ENCODE data around the gene VPS39.

VPS39 gene

DNA sequence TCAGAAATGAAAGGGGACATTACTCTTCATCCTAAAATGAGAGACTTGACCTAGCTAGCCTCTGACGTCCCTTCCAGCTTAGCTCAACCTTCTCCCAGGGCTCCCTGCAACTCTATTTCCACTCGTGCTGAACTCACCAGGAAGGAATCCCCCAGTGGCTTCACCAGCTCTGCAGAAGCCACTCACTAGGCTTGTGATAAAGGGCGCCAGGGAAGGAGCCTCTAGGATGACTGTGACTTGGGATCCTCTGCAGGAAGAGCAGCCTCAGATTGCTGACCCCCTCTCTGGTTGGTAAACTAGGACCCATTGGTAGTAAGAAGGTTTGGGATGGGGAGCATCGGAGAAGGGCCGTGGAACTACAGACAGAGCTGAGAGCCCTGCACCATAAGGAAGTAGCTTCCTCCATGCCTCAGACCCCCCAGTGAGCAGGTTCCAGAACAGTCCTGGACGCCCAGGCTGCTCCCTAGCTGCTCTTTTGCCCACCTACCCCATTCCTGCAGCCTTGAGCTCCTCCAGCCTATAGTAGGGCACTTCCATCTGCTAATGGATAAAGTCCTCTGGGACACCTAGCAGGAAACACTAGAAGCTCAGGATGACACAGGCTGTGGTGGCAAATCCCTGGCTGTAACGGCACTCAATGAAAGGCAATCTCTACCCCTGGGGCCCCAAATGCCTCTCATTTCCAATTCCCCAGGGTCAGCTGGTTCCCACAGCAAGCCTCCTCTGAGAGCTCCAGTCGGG lies 77.7 kb downstream of the VPS39 start:
- no peak for DNase-seq (ENCODE audit: extremely low read depth, insufficient read length)
- Histone ChIP-seq H3K36me3 (ENCODE audit: control insufficient read depth, insufficient read depth, low read length) (no peaks in the 10 kb centered on the region), H3K27me3 (replicated peaks; ENCODE audit: control insufficient read depth, insufficient read depth, low read length) (no peaks in the 10 kb centered on the region), H3K4me3 (replicated peaks; ENCODE audit: low read depth, low read length) (no peak overlapping the region)
- TF ChIP-seq CTCF (IDR thresholded peaks at IDR 0.05; ENCODE audit: insufficient read depth, low read length, poor library complexity, severe bottlenecking): no peak

DNA sequence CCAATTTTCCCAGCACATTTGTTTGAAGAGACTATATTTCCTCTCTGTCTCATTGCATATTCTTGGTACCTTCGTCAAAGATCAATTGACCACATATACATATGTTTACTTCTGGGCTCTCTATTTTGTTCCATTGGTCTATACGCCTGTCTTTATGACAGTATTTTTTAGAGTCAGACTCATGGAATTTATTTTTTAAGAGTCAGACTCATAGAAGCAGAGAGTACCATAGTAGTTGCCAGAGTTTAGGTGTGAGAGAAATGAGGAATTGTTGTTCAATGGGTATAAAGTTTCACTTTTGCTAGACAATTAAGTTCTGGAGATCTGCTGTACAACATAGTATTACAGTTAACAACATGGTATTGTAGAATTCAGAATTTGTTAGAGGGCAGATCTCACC lies 78.7 kb downstream of the VPS39 start:
- no peak for DNase-seq (ENCODE audit: extremely low read depth, insufficient read length)
- no peaks in the 10 kb centered on the region for H3K36me3 ChIP-seq (ENCODE audit: control insufficient read depth, insufficient read depth, low read length)
- H3K27me3 ChIP-seq (replicated peaks; ENCODE audit: control insufficient read depth, insufficient read depth, low read length): no peaks in the 10 kb centered on the region
- TF ChIP-seq CTCF (IDR thresholded peaks at IDR 0.05; ENCODE audit: insufficient read depth, low read length, poor library complexity, severe bottlenecking): no peak
- no peak overlapping the region for H3K4me3 ChIP-seq (replicated peaks; ENCODE audit: low read depth, low read length)

GRCh38 chr15:42128476-42128875 lies 79.6 kb downstream of the VPS39 start:
- DNase-seq (ENCODE audit: extremely low read depth, insufficient read length): no peak
- H3K36me3 ChIP-seq (ENCODE audit: control insufficient read depth, insufficient read depth, low read length): no peaks in the 10 kb centered on the region
- TF ChIP-seq CTCF (IDR thresholded peaks at IDR 0.05; ENCODE audit: insufficient read depth, low read length, poor library complexity, severe bottlenecking): no peak
- H3K4me3 ChIP-seq (replicated peaks; ENCODE audit: low read depth, low read length): no peak overlapping the region
- no peaks in the 10 kb centered on the region for H3K27me3 ChIP-seq (replicated peaks; ENCODE audit: control insufficient read depth, insufficient read depth, low read length)

GRCh38 chr15:42123546-42123945 lies 84.6 kb downstream of the VPS39 start:
- TF ChIP-seq CTCF (IDR thresholded peaks at IDR 0.05; ENCODE audit: insufficient read depth, low read length, poor library complexity, severe bottlenecking): no peak
- no peaks in the 10 kb centered on the region; the same call in 1 of the 2 replicates for H3K27me3 ChIP-seq (replicated peaks; ENCODE audit: control insufficient read depth, insufficient read depth, low read length)
- no peak for DNase-seq (ENCODE audit: extremely low read depth, insufficient read length)
- no peaks in the 10 kb centered on the region for H3K36me3 ChIP-seq (ENCODE audit: control insufficient read depth, insufficient read depth, low read length)
- H3K4me3 ChIP-seq (replicated peaks; ENCODE audit: low read depth, low read length): no peak overlapping the region

DNA sequence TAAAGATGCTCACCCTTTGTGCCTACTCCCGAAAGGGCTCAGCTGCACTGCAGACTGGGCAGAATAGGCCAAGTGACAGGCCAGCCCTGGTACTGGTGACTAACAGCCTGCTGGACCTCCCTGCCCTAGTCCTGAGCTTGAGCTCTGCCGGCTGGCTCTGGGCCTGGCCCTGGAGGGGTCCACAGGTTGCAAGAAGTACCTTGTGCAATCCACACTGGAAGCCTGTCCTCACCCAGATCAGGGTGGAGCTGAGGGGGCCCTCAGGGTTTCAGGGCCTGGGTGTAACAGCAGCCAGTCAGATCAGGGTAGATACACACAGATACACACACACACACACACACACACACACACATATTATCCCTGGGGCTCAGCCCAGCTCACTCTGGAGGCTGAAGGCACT lies 86.4 kb downstream of the VPS39 start:
- no peak for TF ChIP-seq CTCF (IDR thresholded peaks at IDR 0.05; ENCODE audit: insufficient read depth, low read length, poor library complexity, severe bottlenecking)
- no peaks in the 10 kb centered on the region; the same call in 1 of the 2 replicates for H3K27me3 ChIP-seq (replicated peaks; ENCODE audit: control insufficient read depth, insufficient read depth, low read length)
- no peak overlapping the region for H3K4me3 ChIP-seq (replicated peaks; ENCODE audit: low read depth, low read length)
- H3K36me3 ChIP-seq (ENCODE audit: control insufficient read depth, insufficient read depth, low read length): no peaks in the 10 kb centered on the region
- DNase-seq (ENCODE audit: extremely low read depth, insufficient read length): no peak
